Breast epithelium (tissue), 4 donors: Measurements from ENCODE around the gene ZNF831. TPM values are rescaled to one million over a fixed set of nuclear protein-coding genes. Genes with fewer than 3 reads are reported as not detected.
A peak's percentile ranks its signal among the peaks of the same experiment; 100 is the strongest.

Experiments
- DNase-seq, 2 donors: peaks; one replicate each; pipeline ENCODE4 v3.0.0-alpha.2; 2019; ENCODE audit warnings: low spot score in 2 of 2
- H3K27ac ChIP-seq, 2 donors: fragments of 200-600 bp; sonication (generic) in 1 of 2; one replicate each; pipeline ENCODE4 v1.5.1; 2016 to 2019; ENCODE audit warnings: mild to moderate bottlenecking in 1 of 2
- H3K27me3 ChIP-seq, 2 donors: fragments of 200-600 bp; sonication (generic) in 1 of 2; one replicate each; pipeline versions ENCODE4 v1.5.1 to v1.6.0; 2017 to 2019; ENCODE audit warnings: control low read depth in 1 of 2, mild to moderate bottlenecking in 1 of 2
- H3K36me3 ChIP-seq: fragments of 200-600 bp; one replicate; pipeline ENCODE4 v1.5.1; 2019
- H3K4me1 ChIP-seq, 2 donors: fragments of 200-600 bp; sonication (generic); one replicate each; pipeline ENCODE4 v1.5.1; 2016 to 2019; ENCODE audit warnings: control low read depth in 1 of 2
- H3K4me3 ChIP-seq, 3 donors: fragments of 200-600 bp; sonication (generic); 1 replicate in 2 of 3; 2 replicates in 1 of 3; pipeline ENCODE4 v1.5.1; 2016 to 2019; ENCODE audit warnings: mild to moderate bottlenecking in 3 of 3, moderate library complexity in 2 of 3
- H3K9me3 ChIP-seq, 2 donors: fragments of 200-600 bp; sonication (generic) in 1 of 2; one replicate each; pipeline ENCODE4 v1.5.1; 2016 to 2019; ENCODE audit warnings: control low read depth in 1 of 2
- POLR2A ChIP-seq: fragments of 450-650 bp; IDR thresholded peaks from one replicate; pipeline ENCODE4 v1.6.1; 2016; ENCODE audit warnings: antibody characterized with exemption, mild to moderate bottlenecking, moderate library complexity
- POLR2AphosphoS5 ChIP-seq, 3 donors: sonication (generic); formaldehyde crosslinking; IDR thresholded peaks; one replicate each; pipeline ENCODE4 v1.6.1; 2017; ENCODE audit warnings: antibody characterized with exemption in 3 of 3
- intact Hi-C: fragments of 100-400 bp; cut with DNase I; formaldehyde crosslinking; loops from one replicate; pipeline ENCODE4 v1.15.1; 2023; ENCODE audit warnings: low total_unique reads
- total RNA-seq, 3 donors: library from RNA; depleted of rRNA; stranded (reverse); fragments of >200 nt; gene quantifications; one replicate each; pipeline ENCODE4 v1.1.0, GENCODE V29; 2016
- TF ChIP-seq, protein P1 (sequence below), 3 donors: fragments of 450-650 bp; IDR thresholded peaks; one replicate each; pipeline ENCODE4 v1.5.1; 2016 to 2017; ENCODE audit warnings: antibody characterized with exemption in 3 of 3, mild to moderate bottlenecking in 3 of 3, moderate library complexity in 3 of 3

ZNF831 gene
- total RNA-seq, 3 donors from 2014 or later: 0.48 to 1.6 (median 1.2) TPM

- Histone ChIP-seq H3K4me1 (peaks cover 5 to 10% of the 10 kb centered on the region in 2 donors), H3K27ac (peak overlapping the region; percentile 49 to 79), H3K36me3 (no peaks in the 10 kb centered on the region), H3K9me3 (no peaks in the 10 kb centered on the region), H3K27me3 (no peaks in the 10 kb centered on the region), H3K4me3 (peak overlapping the region in 1 of 3 donors; percentile 28)
- TF ChIP-seq POLR2A: no peak
- TF ChIP-seq, protein P1, sequence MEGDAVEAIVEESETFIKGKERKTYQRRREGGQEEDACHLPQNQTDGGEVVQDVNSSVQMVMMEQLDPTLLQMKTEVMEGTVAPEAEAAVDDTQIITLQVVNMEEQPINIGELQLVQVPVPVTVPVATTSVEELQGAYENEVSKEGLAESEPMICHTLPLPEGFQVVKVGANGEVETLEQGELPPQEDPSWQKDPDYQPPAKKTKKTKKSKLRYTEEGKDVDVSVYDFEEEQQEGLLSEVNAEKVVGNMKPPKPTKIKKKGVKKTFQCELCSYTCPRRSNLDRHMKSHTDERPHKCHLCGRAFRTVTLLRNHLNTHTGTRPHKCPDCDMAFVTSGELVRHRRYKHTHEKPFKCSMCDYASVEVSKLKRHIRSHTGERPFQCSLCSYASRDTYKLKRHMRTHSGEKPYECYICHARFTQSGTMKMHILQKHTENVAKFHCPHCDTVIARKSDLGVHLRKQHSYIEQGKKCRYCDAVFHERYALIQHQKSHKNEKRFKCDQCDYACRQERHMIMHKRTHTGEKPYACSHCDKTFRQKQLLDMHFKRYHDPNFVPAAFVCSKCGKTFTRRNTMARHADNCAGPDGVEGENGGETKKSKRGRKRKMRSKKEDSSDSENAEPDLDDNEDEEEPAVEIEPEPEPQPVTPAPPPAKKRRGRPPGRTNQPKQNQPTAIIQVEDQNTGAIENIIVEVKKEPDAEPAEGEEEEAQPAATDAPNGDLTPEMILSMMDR (IDR thresholded peaks at IDR 0.05): no peak
- TF ChIP-seq POLR2AphosphoS5 (IDR thresholded peaks at IDR 0.05): no peak
- intact Hi-C loops: no loop called here
- DNase-seq: no peak
Measured at GRCh38 chr20:59152559-59153354, 10.9 kb upstream of the ZNF831 start.

GRCh38 chr20:59153355-59153681, 10.3 kb upstream of the ZNF831 start:
- Histone ChIP-seq H3K27ac (peak overlapping the region; percentile 49 to 79), H3K36me3 (no peaks in the 10 kb centered on the region), H3K27me3 (no peaks in the 10 kb centered on the region), H3K4me3 (peak overlapping the region in 1 of 3 donors; percentile 28), H3K4me1 (peaks cover 5 to 10% of the 10 kb centered on the region in 2 donors), H3K9me3 (no peaks in the 10 kb centered on the region)
- intact Hi-C loops: no loop called here
- peak in 2 of 3 donors; percentile 65 to 73 for TF ChIP-seq POLR2AphosphoS5 (IDR thresholded peaks at IDR 0.05)
- TF ChIP-seq POLR2A: no peak
- DNase-seq: peak; percentile 64 to 76

GRCh38 chr20:59153832-59154231, 9.8 kb upstream of the ZNF831 start:
- H3K4me1 ChIP-seq: peaks cover 5 to 10% of the 10 kb centered on the region in 2 donors
- H3K4me3 ChIP-seq: no peak overlapping the region
- H3K27ac ChIP-seq: peak overlapping the region in 1 of 2 donors; percentile 79
- H3K27me3 ChIP-seq: no peaks in the 10 kb centered on the region
- no peaks in the 10 kb centered on the region for H3K9me3 ChIP-seq
- intact Hi-C loops: no loop called here
- DNase-seq: no peak
- TF ChIP-seq POLR2A: no peak
- TF ChIP-seq, protein P1 (IDR thresholded peaks at IDR 0.05): no peak
- TF ChIP-seq POLR2AphosphoS5 (IDR thresholded peaks at IDR 0.05): no peak
- H3K36me3 ChIP-seq: no peaks in the 10 kb centered on the region

DNA sequence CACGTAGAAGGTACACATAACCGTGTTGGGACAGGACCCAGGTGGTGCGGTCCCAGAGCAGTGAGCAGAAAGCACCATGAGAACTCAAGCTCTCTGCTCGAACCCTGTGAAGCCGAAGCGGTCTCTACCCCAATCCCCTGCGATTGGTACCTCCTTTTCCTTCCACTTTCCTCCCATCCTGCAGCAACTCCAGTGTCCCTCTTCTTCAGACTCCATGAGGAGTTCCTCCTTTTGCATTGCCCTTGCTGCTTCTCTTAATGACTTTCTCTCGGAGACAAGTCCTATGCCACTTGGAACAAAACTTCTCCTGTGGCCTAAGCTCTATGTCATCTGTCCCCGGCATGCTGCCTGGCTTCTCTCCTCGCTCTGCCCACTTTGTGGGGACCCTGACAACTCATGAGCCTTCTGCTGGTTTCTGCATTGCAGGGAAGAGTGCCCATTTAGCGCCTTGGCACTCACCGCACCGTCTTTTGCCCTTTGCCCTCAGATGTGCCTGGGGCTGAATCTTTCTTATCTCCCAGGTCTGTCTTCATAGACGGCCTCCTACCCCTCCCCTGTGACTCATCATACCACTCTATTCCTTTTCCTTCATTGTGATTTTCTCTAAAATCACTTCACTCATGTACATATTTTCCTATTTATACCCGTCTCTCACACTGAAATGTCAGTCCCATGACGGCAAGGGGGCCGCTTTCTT, 9.2 kb upstream of the ZNF831 start:
- TF ChIP-seq, protein P1 (IDR thresholded peaks at IDR 0.05): no peak
- no peak for TF ChIP-seq POLR2A
- TF ChIP-seq POLR2AphosphoS5 (IDR thresholded peaks at IDR 0.05): no peak
- Histone ChIP-seq H3K27me3 (no peaks in the 10 kb centered on the region), H3K9me3 (no peaks in the 10 kb centered on the region), H3K27ac (no peak overlapping the region), H3K4me3 (no peak overlapping the region), H3K4me1 (peaks cover 5 to 10% of the 10 kb centered on the region in 2 donors), H3K36me3 (no peaks in the 10 kb centered on the region)
- DNase-seq: no peak
- intact Hi-C loops: no loop called here

DNA sequence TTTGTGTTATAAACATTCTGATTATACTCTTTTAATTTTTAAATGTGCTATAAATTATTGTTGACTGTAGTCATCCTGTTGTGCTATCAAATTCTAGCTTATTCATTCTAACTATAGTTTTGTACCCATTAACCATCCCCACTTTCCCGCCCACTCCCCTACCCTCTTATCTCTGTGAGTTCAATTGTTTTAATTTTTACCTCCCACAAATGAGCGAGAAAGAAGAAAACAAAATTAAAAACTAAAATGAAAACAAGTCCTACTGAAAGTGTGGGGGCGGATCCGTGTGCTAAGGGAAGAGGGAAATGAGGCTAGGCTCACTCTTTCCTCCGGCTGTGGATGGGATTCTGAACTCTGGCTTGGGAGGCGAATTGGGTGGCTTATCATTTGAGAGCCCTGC, 6.6 kb upstream of the ZNF831 start:
- no peaks in the 10 kb centered on the region for H3K36me3 ChIP-seq
- TF ChIP-seq, protein P1 (IDR thresholded peaks at IDR 0.05): no peak
- TF ChIP-seq POLR2AphosphoS5 (IDR thresholded peaks at IDR 0.05): no peak
- H3K9me3 ChIP-seq: no peaks in the 10 kb centered on the region
- intact Hi-C loops: no loop called here
- peaks cover under 1 to 10% of the 10 kb centered on the region in 2 donors for H3K4me1 ChIP-seq
- no peak overlapping the region for H3K27ac ChIP-seq
- H3K4me3 ChIP-seq: no peak overlapping the region
- no peak for DNase-seq
- H3K27me3 ChIP-seq: no peaks in the 10 kb centered on the region
